A172 (cell line): ENCODE measurements around the gene TIFAB. TPM values are rescaled to one million over a fixed set of nuclear protein-coding genes. Genes with fewer than 3 reads are reported as not detected.

Experiments used
- DNase-seq: peaks from one replicate; pipeline ENCODE4 v3.0.0-alpha.2; 2015; ENCODE audit warnings: low spot score
- total RNA-seq: library from RNA; depleted of rRNA; stranded (reverse); fragments of >200 nt; shearing (Covaris generic); gene quantifications from 2 replicates; pipeline ENCODE4 v1.2.3, GENCODE V29; 2014

The TIFAB gene
- total RNA-seq, 1 experiment from 2014 or later, result not detected

DNA sequence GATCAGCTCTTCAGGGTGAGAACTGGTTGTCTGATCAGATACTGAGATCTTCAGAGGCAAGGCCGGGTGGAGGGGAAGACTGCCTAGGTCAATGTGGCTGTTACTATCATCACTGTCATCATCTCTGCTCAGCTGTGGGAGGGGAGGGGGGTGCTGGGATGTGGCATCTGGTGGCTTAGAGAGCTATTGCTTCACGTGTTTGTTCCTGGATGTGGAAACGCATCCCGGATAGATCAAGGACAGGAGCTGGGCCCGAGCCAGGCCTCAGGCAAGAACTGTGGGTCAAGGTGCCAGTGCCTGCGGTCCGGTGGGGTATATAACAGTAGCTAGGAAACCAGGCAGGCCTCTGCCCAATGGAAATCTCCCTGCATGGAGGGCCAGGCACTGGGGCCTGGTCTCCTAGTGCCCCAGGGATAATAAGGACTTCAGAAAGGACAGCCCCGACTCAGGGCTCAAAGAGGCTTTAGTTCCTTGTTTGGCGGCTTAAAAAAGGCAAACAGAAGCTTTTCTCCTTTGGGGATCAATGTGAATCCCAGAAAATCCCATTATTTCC lies 30.3 kb upstream of the TIFAB start:
- DNase-seq, result no peak

GRCh38 chr5:135481909-135482311 lies 29.8 kb upstream of the TIFAB start:
- DNase-seq, result no peak

- no peak for DNase-seq
Measured at GRCh38 chr5:135481387-135481786, 29.2 kb upstream of the TIFAB start.

DNA sequence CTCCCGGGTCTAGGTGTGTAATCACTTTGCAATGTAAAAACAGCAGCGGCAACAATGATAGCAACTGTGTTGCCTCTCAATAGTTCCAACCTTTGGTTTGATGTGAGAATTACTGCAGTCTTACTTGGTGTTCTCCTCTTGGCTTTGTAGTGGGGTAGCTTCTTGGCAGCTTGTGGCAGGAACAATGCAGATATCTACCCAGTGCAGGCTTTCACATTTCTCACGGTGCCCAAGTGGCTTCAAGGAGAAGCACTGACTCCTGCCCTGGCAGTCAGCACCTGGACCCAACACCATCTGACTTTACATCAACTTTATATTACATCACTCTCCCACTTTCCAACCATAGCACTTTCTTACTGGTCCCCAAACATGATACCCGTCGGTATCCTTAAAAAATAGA lies 28.4 kb upstream of the TIFAB start:
- no peak for DNase-seq

DNA sequence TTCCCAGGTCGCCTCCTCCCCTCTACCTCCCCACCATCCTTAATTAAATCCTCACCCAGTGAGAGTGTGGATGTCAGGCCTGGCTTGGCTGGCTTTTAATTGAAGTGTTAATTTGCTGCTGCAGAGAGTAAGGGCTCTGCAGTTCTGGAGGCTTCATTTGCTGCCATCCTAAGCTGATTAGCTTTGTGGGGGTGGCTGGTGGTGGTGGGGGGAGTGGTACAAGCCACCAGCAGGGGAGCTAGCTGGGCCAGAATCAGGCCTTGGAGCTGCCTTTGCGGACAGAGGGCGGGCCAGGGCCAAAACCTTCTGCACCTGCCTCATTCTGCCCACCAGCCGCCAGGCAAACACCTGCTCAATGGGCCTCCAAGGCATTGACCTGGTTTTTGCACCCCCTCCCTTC lies 26.8 kb upstream of the TIFAB start:
- DNase-seq, result no peak

- no peak for DNase-seq
Measured at GRCh38 chr5:135477613-135478066, 25.5 kb upstream of the TIFAB start.

- DNase-seq, result no peak
Measured at GRCh38 chr5:135476615-135477581, 24.7 kb upstream of the TIFAB start.

DNA sequence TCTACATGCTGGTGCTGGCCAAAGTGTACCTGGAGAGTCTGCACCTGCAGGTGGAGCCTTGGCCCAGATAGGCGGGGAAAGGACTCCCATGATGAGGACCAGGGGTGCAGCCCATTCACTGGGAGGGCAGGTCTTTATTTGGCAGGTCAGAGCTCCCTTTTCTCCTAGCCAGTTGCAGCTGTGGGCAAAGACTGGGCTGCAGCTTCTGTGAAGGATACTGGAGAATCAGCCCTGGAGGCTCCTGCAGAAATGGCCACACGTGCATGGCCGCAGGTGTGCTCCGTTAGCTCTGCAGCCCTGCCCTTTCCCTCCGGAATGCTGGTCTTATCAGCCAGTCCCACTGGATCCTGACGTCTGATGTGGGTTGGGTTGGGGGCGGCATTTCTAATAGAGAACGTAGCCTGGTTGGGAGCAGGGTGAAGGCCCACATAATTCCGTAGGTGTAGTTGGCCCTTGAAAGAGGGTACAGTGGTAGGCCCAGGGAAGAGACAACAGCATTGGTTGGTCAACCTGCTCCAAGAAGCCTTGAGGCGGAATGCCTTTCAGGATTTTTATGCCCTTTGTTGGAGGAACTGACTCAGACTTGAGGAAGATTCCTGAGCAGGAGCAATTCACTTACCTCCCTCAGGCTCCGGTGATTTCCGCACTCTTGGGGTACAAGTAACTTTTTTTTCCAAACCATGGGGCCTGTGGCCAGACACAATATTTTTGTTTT lies 22.0 kb upstream of the TIFAB start:
- no peak for DNase-seq

- no peak for DNase-seq
Measured at GRCh38 chr5:135472141-135472540, 20.0 kb upstream of the TIFAB start.

- DNase-seq, result no peak
Measured at GRCh38 chr5:135471726-135472125, 19.6 kb upstream of the TIFAB start.

- no peak for DNase-seq
Measured at GRCh38 chr5:135469911-135470310, 17.8 kb upstream of the TIFAB start.

- DNase-seq, result no peak
Measured at GRCh38 chr5:135468541-135468940, 16.4 kb upstream of the TIFAB start.

- no peak for DNase-seq
Measured at GRCh38 chr5:135467871-135468485, 15.8 kb upstream of the TIFAB start.

GRCh38 chr5:135467051-135467625 lies 15.0 kb upstream of the TIFAB start:
- DNase-seq, result no peak

DNA sequence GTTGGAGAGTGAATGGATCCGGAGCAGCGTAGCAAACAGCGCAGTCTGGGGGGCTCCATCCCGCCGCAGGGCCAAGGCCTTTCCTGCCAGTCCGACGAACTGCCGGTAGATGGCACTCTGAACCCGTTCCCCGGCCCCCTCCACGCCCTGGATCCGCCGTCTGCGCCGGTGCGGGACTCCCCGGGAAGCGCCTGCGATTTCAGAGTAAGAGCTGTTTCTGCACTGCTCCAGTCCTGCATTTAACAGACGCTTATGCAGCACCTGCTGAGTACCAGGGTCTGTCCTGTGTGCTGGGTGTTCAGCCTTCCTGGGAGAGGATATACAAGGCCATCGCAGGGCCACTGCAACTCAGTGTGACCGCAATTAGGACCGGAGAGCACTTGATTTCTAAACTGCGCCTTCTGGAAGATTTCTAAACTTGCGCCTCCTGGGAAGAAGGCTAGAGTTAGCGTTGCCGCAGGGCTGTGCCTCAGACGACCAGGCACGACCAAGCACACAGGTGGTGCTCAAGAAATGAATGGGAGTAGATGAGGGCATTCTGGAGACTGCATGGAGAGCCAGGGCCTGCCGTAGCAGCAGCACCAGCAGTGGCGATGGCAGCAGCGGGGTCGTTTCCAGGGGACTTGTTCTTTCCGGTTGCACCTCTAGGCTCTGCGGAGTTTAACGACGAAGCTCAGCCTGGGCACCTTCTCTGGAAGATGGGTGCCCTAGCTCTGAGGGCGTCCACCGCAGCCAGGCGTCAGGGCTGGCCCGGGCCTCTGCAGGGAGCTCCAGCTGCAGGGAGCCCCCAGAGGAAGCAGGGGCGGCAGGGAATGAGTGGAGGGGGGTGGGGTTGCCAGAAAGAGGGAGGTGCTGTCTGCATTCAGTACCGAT lies 14.3 kb upstream of the TIFAB start:
- DNase-seq, result peak; percentile 47

DNA sequence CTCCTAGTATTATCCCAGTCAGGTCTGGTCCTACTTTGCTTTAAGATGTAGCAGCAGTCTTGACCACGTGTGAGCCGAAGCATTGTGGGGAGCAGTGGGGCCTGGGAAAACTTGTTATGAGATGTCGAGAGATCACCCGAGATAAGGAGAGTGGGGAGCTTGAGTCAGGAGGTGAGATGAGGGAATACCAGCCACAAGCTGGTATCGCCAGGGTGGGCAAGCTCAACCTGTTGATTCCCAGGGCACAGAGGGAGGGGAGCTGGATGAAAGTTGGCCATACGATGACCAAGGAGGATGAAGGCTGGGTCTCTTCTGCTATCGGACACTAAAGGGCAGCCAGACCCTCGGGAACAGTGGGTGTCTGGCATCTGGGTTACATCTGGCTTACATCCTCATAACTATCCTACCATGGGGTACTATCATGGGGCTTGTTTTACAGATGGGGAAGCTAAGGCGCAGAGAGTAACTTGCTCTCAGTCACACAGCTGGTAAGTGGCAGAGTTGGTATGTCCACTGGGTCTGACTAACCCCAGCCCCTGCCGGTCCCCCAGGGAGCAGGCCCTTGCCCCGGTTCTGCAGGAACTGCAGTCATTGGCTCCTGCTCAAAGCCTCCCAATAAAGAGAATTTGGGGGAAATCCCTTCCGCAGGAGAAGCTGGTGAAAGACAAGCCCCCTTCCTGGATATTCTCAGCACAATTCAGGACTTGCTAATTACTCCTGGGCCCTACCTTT lies 13.4 kb upstream of the TIFAB start:
- DNase-seq, result no peak

GRCh38 chr5:135462304-135462703 lies 10.2 kb upstream of the TIFAB start:
- DNase-seq, result peak; percentile 67

GRCh38 chr5:135461481-135462151 lies 9.5 kb upstream of the TIFAB start:
- no peak for DNase-seq

GRCh38 chr5:135460246-135461033 lies 8.3 kb upstream of the TIFAB start:
- DNase-seq, result no peak
